ENCODE measurements around the gene TGFA.

Gene TGFA

DNA sequence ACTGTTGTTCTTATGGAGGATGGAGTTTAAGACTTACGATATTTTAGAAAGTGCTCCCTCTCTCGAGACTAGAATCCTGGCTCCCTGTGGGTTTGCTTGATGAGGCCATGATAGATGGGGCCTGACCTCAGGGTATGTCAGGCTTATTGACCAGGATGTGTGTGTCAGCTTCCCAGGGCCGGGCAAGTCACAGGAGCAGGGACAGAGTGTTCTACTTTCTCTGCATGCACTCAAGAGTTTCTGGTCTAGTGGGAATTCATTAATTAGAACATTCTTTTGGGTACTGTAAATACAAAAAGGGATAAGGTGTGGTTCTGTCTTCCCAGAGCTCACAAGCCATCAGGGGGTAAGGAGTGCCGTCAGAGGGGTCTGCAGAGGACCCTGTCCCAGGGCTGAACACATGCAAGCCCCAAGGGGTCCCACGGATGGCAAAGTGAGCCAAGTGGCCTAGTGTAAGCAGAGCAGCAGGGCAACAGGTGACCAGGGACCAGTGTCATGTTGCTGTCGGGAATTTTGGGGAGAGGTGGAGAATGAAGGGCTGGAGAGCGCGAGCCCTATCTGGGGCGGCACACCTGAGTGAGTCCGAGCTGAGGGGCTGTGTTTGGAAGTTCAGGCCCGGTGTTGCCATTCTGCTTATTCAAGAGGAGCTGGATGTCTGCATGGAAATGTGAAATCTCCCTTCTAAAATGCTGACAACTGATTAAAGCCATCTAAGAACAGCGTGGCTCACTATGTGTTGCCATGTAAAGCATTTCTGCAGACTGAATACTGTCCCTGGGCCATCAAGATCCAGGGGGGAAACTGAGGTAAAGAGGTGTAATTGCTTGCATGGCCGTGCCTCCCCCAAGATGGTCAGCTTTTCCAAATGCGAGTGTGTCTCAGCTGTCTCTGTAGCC lies 91.4 kb downstream of the TGFA start:
- Histone ChIP-seq H3K4me1 (ENCODE audit: insufficient read depth, low read length) (peaks cover 20% of the 10 kb centered on the region; the same call in 1 of the 2 replicates), H3K9ac (ENCODE audit: low read depth, low read length) (no peak overlapping the region), H3K9me3 (ENCODE audit: insufficient read depth, low read depth, low read length) (no peaks in the 10 kb centered on the region), H3K4me3 (ENCODE audit: low read length) (no peak overlapping the region), H3K27ac (ENCODE audit: low read depth, low read length) (no peak overlapping the region), H3K36me3 (ENCODE audit: insufficient read depth, low read length) (no peaks in the 10 kb centered on the region), H3K27me3 (ENCODE audit: insufficient read depth, low read length) (no peaks in the 10 kb centered on the region)
- WGBS, result 83% methylated on average over 14 of the region's 14 CpGs

GRCh38 chr2:70461414-70461813 lies 92.2 kb downstream of the TGFA start:
- no peak overlapping the region for H3K27ac ChIP-seq (ENCODE audit: low read depth, low read length)
- peaks cover 20% of the 10 kb centered on the region; the same call in 1 of the 2 replicates for H3K4me1 ChIP-seq (ENCODE audit: insufficient read depth, low read length)
- WGBS, result 52% methylated on average over 4 of the region's 4 CpGs

GRCh38 chr2:70460333-70460732 lies 93.3 kb downstream of the TGFA start:
- H3K9me3 ChIP-seq (ENCODE audit: insufficient read depth, low read depth, low read length), result no peaks in the 10 kb centered on the region
- H3K9ac ChIP-seq (ENCODE audit: low read depth, low read length), result no peak overlapping the region
- no peaks in the 10 kb centered on the region for H3K27me3 ChIP-seq (ENCODE audit: insufficient read depth, low read length)
- H3K36me3 ChIP-seq (ENCODE audit: insufficient read depth, low read length), result no peaks in the 10 kb centered on the region
- no peak overlapping the region for H3K4me3 ChIP-seq (ENCODE audit: low read length)
- H3K27ac ChIP-seq (ENCODE audit: low read depth, low read length), result no peak overlapping the region
- H3K4me1 ChIP-seq (ENCODE audit: insufficient read depth, low read length), result peaks cover 20% of the 10 kb centered on the region; the same call in 1 of the 2 replicates
- 75% methylated on average over 2 of the region's 3 CpGs for WGBS

More at GRCh38 chr2:70461414-70461813, 92.2 kb downstream of the TGFA start:
- Histone ChIP-seq H3K27me3 (ENCODE audit: insufficient read depth, low read length) (no peaks in the 10 kb centered on the region), H3K9ac (ENCODE audit: low read depth, low read length) (no peak overlapping the region), H3K4me3 (ENCODE audit: low read length) (no peak overlapping the region), H3K9me3 (ENCODE audit: insufficient read depth, low read depth, low read length) (no peaks in the 10 kb centered on the region), H3K36me3 (ENCODE audit: insufficient read depth, low read length) (no peaks in the 10 kb centered on the region)

- H3K27me3 ChIP-seq (ENCODE audit: insufficient read depth, low read length), result 0 out of 2 replicates have a peak, but pooled peaks cover 2% of the 10 kb centered on the region
- peaks cover 20% of the 10 kb centered on the region; the same call in 1 of the 2 replicates for H3K4me1 ChIP-seq (ENCODE audit: insufficient read depth, low read length)
- no peaks in the 10 kb centered on the region for H3K36me3 ChIP-seq (ENCODE audit: insufficient read depth, low read length)
- 83% methylated on average over 5 of the region's 5 CpGs for WGBS
- no peaks in the 10 kb centered on the region for H3K9me3 ChIP-seq (ENCODE audit: insufficient read depth, low read depth, low read length)
- no peak overlapping the region for H3K4me3 ChIP-seq (ENCODE audit: low read length)
- H3K9ac ChIP-seq (ENCODE audit: low read depth, low read length), result no peak overlapping the region
- H3K27ac ChIP-seq (ENCODE audit: low read depth, low read length), result no peak overlapping the region
These were observed 95.0 kb downstream of the TGFA start for GRCh38 chr2:70458661-70459060.

- Histone ChIP-seq H3K4me1 (ENCODE audit: insufficient read depth, low read length) (peaks cover 18% of the 10 kb centered on the region; the same call in 1 of the 2 replicates), H3K36me3 (ENCODE audit: insufficient read depth, low read length) (no peaks in the 10 kb centered on the region), H3K27me3 (ENCODE audit: insufficient read depth, low read length) (0 out of 2 replicates have a peak, but pooled peaks cover 2% of the 10 kb centered on the region), H3K4me3 (ENCODE audit: low read length) (no peak overlapping the region), H3K9me3 (ENCODE audit: insufficient read depth, low read depth, low read length) (no peaks in the 10 kb centered on the region), H3K9ac (ENCODE audit: low read depth, low read length) (no peak overlapping the region), H3K27ac (ENCODE audit: low read depth, low read length) (no peak overlapping the region)
- WGBS, result 94% methylated on average over 10 of the region's 10 CpGs
These were observed 96.8 kb downstream of the TGFA start for GRCh38 chr2:70456585-70457495.

DNA sequence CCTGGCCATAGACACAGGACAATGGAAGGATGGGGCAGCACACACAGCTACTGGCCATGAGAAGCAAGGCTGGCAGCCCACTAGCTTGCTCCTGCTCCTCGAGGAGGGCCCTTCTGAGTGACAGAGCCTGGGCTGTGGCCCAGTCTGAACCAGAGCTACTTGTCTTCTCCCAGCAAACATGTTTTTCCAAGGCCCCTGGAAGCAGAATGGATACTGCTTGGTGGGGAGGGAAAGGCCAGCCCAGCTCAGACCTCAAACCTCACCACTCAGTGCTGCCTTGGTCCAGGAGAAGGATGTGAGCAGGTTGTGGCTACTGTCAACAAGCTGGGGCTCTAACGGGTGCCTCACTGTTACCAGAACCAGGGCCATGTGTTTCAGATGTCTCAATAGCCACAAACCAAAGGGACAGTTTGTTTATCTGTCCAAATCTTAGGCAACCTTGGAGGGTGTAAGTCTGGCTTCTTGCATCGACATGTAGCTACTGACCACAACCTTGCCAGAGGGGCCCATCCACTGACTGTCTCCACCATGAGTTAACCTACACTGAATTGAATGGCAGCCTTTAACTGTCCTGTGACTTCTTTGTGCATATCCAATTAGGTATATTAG lies 98.6 kb downstream of the TGFA start:
- no peaks in the 10 kb centered on the region for H3K9me3 ChIP-seq (ENCODE audit: insufficient read depth, low read depth, low read length)
- H3K27me3 ChIP-seq (ENCODE audit: insufficient read depth, low read length), result 0 out of 2 replicates have a peak, but pooled peaks cover 4% of the 10 kb centered on the region
- WGBS, result 91% methylated on average over 3 of the region's 3 CpGs
- H3K9ac ChIP-seq (ENCODE audit: low read depth, low read length), result no peak overlapping the region
- no peaks in the 10 kb centered on the region for H3K36me3 ChIP-seq (ENCODE audit: insufficient read depth, low read length)
- H3K4me3 ChIP-seq (ENCODE audit: low read length), result no peak overlapping the region
- H3K4me1 ChIP-seq (ENCODE audit: insufficient read depth, low read length), result 0 out of 2 replicates have a peak, but pooled peaks cover 6% of the 10 kb centered on the region
- no peak overlapping the region for H3K27ac ChIP-seq (ENCODE audit: low read depth, low read length)

GRCh38 chr2:70450641-70451250 lies 102.9 kb downstream of the TGFA start:
- Histone ChIP-seq H3K9ac (ENCODE audit: low read depth, low read length) (no peak overlapping the region), H3K4me1 (ENCODE audit: insufficient read depth, low read length) (no peaks in the 10 kb centered on the region), H3K27ac (ENCODE audit: low read depth, low read length) (no peak overlapping the region), H3K9me3 (ENCODE audit: insufficient read depth, low read depth, low read length) (no peaks in the 10 kb centered on the region), H3K4me3 (ENCODE audit: low read length) (no peak overlapping the region), H3K27me3 (ENCODE audit: insufficient read depth, low read length) (peaks cover 25% of the 10 kb centered on the region), H3K36me3 (ENCODE audit: insufficient read depth, low read length) (no peaks in the 10 kb centered on the region)
- WGBS, result 89% methylated on average over 7 of the region's 7 CpGs

- H3K4me3 ChIP-seq (ENCODE audit: low read length), result no peak overlapping the region
- no peak overlapping the region for H3K9ac ChIP-seq (ENCODE audit: low read depth, low read length)
- H3K9me3 ChIP-seq (ENCODE audit: insufficient read depth, low read depth, low read length), result no peaks in the 10 kb centered on the region
- no peaks in the 10 kb centered on the region for H3K4me1 ChIP-seq (ENCODE audit: insufficient read depth, low read length)
- WGBS, result 92% methylated on average over 4 of the region's 4 CpGs
- H3K27me3 ChIP-seq (ENCODE audit: insufficient read depth, low read length), result peaks cover 45% of the 10 kb centered on the region
- no peak overlapping the region for H3K27ac ChIP-seq (ENCODE audit: low read depth, low read length)
- no peaks in the 10 kb centered on the region for H3K36me3 ChIP-seq (ENCODE audit: insufficient read depth, low read length)
These were observed 105.6 kb downstream of the TGFA start for GRCh38 chr2:70448041-70448440.

DNA sequence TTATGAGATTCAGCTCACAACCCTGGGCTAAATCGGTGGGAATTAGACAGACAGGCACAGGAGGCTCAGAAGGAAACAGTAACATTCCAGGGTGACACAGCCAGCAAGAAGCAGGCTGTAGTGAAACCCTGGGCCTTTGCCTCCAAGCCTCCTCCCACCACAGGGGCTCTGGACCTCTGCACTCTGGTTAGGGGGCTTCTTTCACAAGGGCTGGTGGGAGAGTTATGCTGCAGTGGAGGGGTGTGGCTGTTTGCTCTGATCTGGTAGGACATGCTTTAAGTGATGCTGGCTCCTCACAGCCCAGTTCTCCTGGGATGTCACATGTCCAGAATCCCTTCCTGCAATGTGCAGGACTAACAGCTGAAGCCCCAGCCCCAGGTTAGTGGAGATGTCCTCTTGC lies 109.9 kb downstream of the TGFA start:
- Histone ChIP-seq H3K36me3 (ENCODE audit: insufficient read depth, low read length) (no peaks in the 10 kb centered on the region), H3K27me3 (ENCODE audit: insufficient read depth, low read length) (peaks cover 75% of the 10 kb centered on the region), H3K9ac (ENCODE audit: low read depth, low read length) (no peak overlapping the region), H3K4me1 (ENCODE audit: insufficient read depth, low read length) (no peaks in the 10 kb centered on the region), H3K27ac (ENCODE audit: low read depth, low read length) (no peak overlapping the region), H3K4me3 (ENCODE audit: low read length) (no peak overlapping the region), H3K9me3 (ENCODE audit: insufficient read depth, low read depth, low read length) (no peaks in the 10 kb centered on the region)
- 91% methylated on average over 1 of the region's 1 CpG for WGBS

DNA sequence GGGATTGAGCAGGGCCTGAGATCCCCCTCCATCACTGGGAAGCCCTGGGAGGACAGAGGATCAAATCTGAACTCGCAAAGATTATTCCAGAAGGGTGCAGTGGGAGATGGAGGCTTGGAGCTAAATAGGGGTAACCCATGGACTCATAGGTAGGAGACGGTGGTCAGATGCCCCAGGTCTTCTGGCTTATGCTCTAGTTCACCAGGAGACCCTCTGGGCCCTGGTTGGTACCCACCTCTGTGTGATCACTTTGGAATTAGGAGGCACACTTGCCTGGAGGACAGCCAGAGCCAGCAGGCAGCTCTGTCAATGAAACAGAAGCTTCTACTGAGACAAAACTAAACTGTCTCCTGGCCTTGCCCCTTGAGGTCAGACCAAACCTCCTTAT lies 110.6 kb downstream of the TGFA start:
- no peaks in the 10 kb centered on the region for H3K9me3 ChIP-seq (ENCODE audit: insufficient read depth, low read depth, low read length)
- no peak overlapping the region for H3K4me3 ChIP-seq (ENCODE audit: low read length)
- WGBS, result 90% methylated on average over 2 of the region's 2 CpGs
- peaks cover 75% of the 10 kb centered on the region for H3K27me3 ChIP-seq (ENCODE audit: insufficient read depth, low read length)
- no peaks in the 10 kb centered on the region for H3K4me1 ChIP-seq (ENCODE audit: insufficient read depth, low read length)
- H3K36me3 ChIP-seq (ENCODE audit: insufficient read depth, low read length), result no peaks in the 10 kb centered on the region
- H3K27ac ChIP-seq (ENCODE audit: low read depth, low read length), result no peak overlapping the region
- H3K9ac ChIP-seq (ENCODE audit: low read depth, low read length), result no peak overlapping the region
